ENCODE measurements around the gene MYH14.

GRCh38 chr19:50341091-50341564 lies 137.7 kb downstream of the MYH14 start:
- no peak for TF ChIP-seq CTCF (conservative IDR thresholded peaks at IDR 0.05; ENCODE audit: low read depth, low read length)
- TF ChIP-seq SMC3 (IDR thresholded peaks at IDR 0.05; ENCODE audit: low read depth, low read length) = no peak
- no peak for TF ChIP-seq POLR2A (IDR thresholded peaks at IDR 0.05; ENCODE audit: low read depth, low read length)
- TF ChIP-seq RAD21 (IDR thresholded peaks at IDR 0.05; ENCODE audit: low read length) = no peak

Data from IMR-90 (cell line).